Fibroblast of pulmonary artery (primary cell): ENCODE measurements around the gene TTC27.
A peak's percentile ranks its signal among the peaks of the same experiment; 100 is the strongest.

Source experiments
- DNase-seq: peaks from one replicate; pipeline ENCODE4 v3.0.0-alpha.2; 2010; ENCODE audit warnings: low read depth
- H3K4me3 ChIP-seq: replicated peaks from 2 replicates; pipeline ENCODE4 v1.5.1; 2011; ENCODE audit warnings: low read depth, mild to moderate bottlenecking, control low read depth, low read length, moderate library complexity
- CTCF ChIP-seq: IDR thresholded peaks from 2 replicates; pipeline ENCODE4 v1.5.1; 2011; ENCODE audit warnings: mild to moderate bottlenecking, control low read depth, low read length, inconsistent platforms; ENCODE audit errors: missing control alignments

Gene TTC27

GRCh38 chr2:32739664-32740063, 111.8 kb downstream of the TTC27 start:
- peak; percentile 28 for DNase-seq
- no peak overlapping the region for H3K4me3 ChIP-seq
- TF ChIP-seq CTCF, result no peak

- DNase-seq, result no peak
- TF ChIP-seq CTCF, result no peak
- H3K4me3 ChIP-seq, result no peak overlapping the region
Measured at GRCh38 chr2:32741575-32741974, 113.7 kb downstream of the TTC27 start.

- TF ChIP-seq CTCF, result no peak
- DNase-seq, result no peak
- H3K4me3 ChIP-seq, result no peak overlapping the region
Measured at GRCh38 chr2:32742376-32742775, 114.5 kb downstream of the TTC27 start.

GRCh38 chr2:32743480-32744236, 115.8 kb downstream of the TTC27 start:
- no peak for TF ChIP-seq CTCF
- no peak overlapping the region for H3K4me3 ChIP-seq
- no peak for DNase-seq

GRCh38 chr2:32745191-32745590, 117.3 kb downstream of the TTC27 start:
- no peak for TF ChIP-seq CTCF
- H3K4me3 ChIP-seq, result no peak overlapping the region
- no peak for DNase-seq

- DNase-seq, result no peak
- TF ChIP-seq CTCF, result no peak
Measured at GRCh38 chr2:32745675-32746074, 117.8 kb downstream of the TTC27 start.

GRCh38 chr2:32746669-32747068, 118.8 kb downstream of the TTC27 start:
- no peak for DNase-seq
- H3K4me3 ChIP-seq, result no peak overlapping the region
- no peak for TF ChIP-seq CTCF

More at GRCh38 chr2:32745675-32746074, 117.8 kb downstream of the TTC27 start:
- H3K4me3 ChIP-seq, result no peak overlapping the region
